ENCODE data around the gene PABPN1. TPM values are rescaled to one million over a fixed set of nuclear protein-coding genes. Genes with fewer than 3 reads are reported as not detected.

Gene PABPN1
- total and polyA plus RNA-seq, 2 of the 13 experiments (the other 11 are each of a cell fraction or from before 2014, with no cell fraction given): 233 to 524 TPM

GRCh38 chr14:23294734-23295561 lies 26.3 kb upstream of the PABPN1 start (continued):
- TF ChIP-seq ZNF407 (CRISPR knock-in tag; IDR thresholded peaks at IDR 0.05; ENCODE audit: not compliant biosample characterization) (no peak), CEBPB (IDR thresholded peaks at IDR 0.05; ENCODE audit: borderline replicate concordance, low read depth, low read length) (no peak), ZNF749 (CRISPR knock-in tag; IDR thresholded peaks at IDR 0.05; ENCODE audit: borderline replicate concordance) (no peak), ZNF747 (CRISPR knock-in tag; IDR thresholded peaks at IDR 0.05; ENCODE audit: borderline replicate concordance) (no peak), ZNF562 (CRISPR knock-in tag; IDR thresholded peaks at IDR 0.05; ENCODE audit: borderline replicate concordance) (no peak), SAP130 (CRISPR knock-in tag; IDR thresholded peaks at IDR 0.05; ENCODE audit: low read depth) (peak; percentile 29), SKI (IDR thresholded peaks at IDR 0.05; ENCODE audit: partially characterized antibody) (no peak), ZNF7 (CRISPR knock-in tag; IDR thresholded peaks at IDR 0.05) (no peak), THAP7 (CRISPR knock-in tag; IDR thresholded peaks at IDR 0.05) (no peak), HBP1 (CRISPR knock-in tag; IDR thresholded peaks at IDR 0.05; ENCODE audit: low read depth) (no peak; the same call in 1 of the 2 replicates), KDM3A (CRISPR knock-in tag; IDR thresholded peaks at IDR 0.05; ENCODE audit: low read depth) (no peak; the same call in 1 of the 2 replicates), PLRG1 (conservative IDR thresholded peaks at IDR 0.05) (no peak), SIX1 (CRISPR knock-in tag; IDR thresholded peaks at IDR 0.05; ENCODE audit: borderline replicate concordance) (no peak), ZNF670 (CRISPR knock-in tag; IDR thresholded peaks at IDR 0.05; ENCODE audit: borderline replicate concordance) (no peak), SMYD3 (CRISPR knock-in tag; IDR thresholded peaks at IDR 0.05) (no peak), THYN1 (CRISPR knock-in tag; IDR thresholded peaks at IDR 0.05; ENCODE audit: borderline replicate concordance, low read depth) (peak; percentile 78; the same call in 1 of the 2 replicates), ZNF446 (CRISPR knock-in tag; IDR thresholded peaks at IDR 0.05) (no peak), EP300 (IDR thresholded peaks at IDR 0.05; ENCODE audit: low read depth in 2 of 2, low read length in 2 of 2) (peak; percentile 20 to 38; a peak in 1 of 4 replicates), EP300 (CRISPR knock-in tag; IDR thresholded peaks at IDR 0.05; ENCODE audit: borderline replicate concordance) (no peak; the same call in 1 of the 2 replicates), ZNF761 (CRISPR knock-in tag; conservative IDR thresholded peaks at IDR 0.05) (no peak)
